Right lobe of liver (tissue), 4 donors: ENCODE results near the gene BICD2.

ENCODE experiments used
- CTCF ChIP-seq, 4 donors: fragments of 200-600 bp in 3 of 4; fragments of 450-650 bp in 1 of 4; IDR thresholded peaks; one replicate each; pipeline versions ENCODE4 v1.5.1 to v1.8.0; 2016 to 2022; ENCODE audit warnings: antibody characterized with exemption in 4 of 4, mild to moderate bottlenecking in 2 of 4
- POLR2A ChIP-seq: fragments of 450-650 bp; IDR thresholded peaks from one replicate; pipeline ENCODE4 v1.6.1; 2017; ENCODE audit warnings: antibody characterized with exemption, mild to moderate bottlenecking
- donor health status: DM: no; HTN: no; CAD: no.
- donor health status: DM: no; HTN: no; CAD: no.
- donor health status: DM: no; HTN: yes; CAD: no.

DNA sequence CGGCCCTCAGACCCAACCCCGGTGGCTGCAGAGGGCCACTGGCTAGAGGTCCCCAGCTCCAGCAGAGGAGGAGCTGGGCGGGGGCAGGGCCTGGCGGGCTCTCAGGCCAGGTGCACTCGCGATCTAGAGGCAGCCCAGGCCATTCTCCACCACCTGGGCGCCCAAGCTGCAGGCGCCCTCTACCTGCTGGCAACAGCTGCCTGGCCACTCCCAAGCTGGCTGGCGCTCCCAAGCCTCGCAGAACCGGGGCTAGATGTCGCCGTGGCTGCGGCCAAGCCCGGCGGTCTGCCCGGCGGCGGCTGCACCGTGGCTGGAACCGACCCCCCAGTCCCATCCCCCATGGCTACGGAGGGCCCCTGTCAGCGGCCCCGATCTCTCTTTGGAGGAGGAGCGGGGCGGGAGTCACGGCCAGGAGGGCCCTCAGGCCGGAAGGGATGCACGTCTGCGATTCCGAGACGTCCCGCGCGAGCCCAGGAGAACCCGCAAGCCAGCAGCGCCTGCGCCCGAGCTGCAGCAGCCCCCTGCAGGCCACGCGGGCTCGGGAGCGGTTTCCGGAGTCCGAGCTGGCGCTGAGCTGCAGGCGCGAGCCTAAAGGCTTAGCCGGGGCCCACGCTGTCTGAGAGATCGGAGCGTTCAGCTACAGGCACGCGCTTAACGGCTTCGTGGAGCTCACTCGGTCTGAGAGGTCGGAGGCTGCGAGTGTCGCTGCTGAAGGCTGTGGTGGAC, 44.3 kb upstream of the BICD2 start:
- peak in 3 of 4 donors; percentile 23 to 38 (median 27) for TF ChIP-seq CTCF (IDR thresholded peaks at IDR 0.05)
- no peak for TF ChIP-seq POLR2A
